NCI-H460 (cell line): ENCODE results near the gene ADPRHL1. TPM values are rescaled to one million over a fixed set of nuclear protein-coding genes. Genes with fewer than 3 reads are reported as not detected.
A peak's percentile ranks its signal among the peaks of the same experiment; 100 is the strongest.
"Not testable (repeated sequence)": the region's sequence is repeated elsewhere in the genome, so short reads cannot be mapped to it uniquely, and the experiment has no call there.

ENCODE experiments used
- DNase-seq: peaks from one replicate; pipeline ENCODE4 v3.0.0-alpha.2; 2016; ENCODE audit warnings: low read depth; ENCODE audit errors: extremely low read depth
- total RNA-seq: library from RNA; depleted of rRNA; stranded (reverse); fragments of >200 nt; shearing (Covaris generic); gene quantifications from 2 replicates; pipeline ENCODE4 v1.2.3, GENCODE V29; 2014

Gene ADPRHL1
- total RNA-seq, 1 experiment from 2014 or later, result 7.6 TPM

DNA sequence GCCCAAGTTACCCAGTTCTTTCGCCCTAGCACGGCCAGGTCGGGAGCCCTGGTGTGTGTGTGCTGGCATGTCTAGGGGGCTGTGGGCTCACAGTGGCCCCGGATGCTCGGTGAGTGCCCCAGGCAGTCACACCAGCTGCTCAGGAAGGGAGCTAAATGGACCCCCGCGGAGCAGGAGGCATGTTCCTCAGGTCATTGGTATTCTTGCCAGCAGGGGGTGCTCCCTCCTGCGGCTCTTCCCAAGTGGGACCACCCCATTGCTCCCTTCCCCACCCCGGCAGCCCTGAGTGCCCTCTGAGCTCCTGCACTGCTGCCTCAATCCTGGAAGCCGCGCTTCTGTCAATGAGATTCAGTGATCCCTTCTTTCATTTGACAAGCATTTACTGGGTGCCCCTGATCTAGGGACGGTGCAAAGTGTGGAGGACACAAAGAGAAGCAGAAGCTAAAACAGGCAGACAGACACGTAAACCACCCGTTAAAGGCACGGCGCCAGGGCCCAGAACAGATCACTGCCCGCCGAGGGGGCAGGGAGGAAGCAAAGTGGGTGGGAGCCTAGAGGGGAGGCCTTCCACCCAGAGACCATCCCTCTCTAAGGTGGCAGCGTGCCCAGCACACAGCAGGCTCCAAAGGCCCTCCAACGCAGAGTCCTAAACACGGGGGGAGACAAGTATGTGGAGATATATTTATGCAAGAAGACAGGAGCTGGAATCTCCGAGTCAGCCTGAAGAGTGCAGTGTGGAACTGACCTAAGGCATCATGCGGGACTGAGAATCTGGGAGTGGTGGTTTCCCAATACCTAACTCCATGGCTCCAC is 5.2 kb upstream of the ADPRHL1 start:
- DNase-seq, result no peak

DNA sequence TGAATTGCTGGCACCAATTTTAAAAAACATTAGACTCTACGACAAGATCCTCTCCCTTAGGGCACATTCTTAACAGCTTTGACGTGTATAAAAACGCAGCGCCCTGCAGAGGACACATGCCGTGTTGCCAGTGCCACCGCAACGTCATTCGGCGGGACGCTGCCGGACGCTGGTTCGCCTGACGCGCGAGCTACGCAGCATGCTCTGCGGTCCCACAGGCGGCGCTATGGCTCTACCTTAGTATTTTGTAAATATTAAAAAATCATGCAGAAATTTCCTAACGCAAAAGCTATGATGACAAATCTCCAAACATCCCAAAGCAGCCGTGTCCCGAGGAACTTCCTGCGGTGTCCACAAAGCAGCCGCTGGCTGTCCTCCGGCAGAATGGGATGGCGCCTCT is 4.2 kb upstream of the ADPRHL1 start:
- DNase-seq, result no peak

DNA sequence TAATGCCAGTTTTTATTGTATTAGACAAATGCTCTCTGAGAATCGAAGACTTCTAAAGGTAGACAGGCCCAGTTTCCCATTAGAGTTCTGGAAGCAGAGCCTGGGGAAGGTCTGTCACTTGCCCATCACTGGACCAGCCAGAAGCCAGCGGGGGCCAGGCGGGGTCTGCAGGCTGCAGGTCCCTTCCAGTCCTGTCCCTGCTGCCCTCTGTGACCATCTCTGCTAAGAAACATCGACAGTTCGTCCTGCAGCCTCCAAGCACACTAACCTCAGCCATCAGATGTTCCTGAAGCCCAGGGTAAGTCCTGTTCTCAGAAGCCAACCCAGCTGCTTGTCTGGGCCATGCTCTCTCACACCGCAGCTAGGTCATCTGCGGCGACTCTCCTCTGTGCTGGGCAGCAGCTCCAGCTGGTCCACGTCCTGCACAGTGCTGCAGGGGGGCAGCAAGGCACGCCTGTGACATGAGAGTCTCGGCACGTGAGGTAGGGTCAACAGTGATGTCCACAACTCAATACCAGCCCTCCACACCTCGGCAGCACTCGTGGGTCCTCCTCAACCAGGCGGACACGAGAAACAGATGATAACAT is 2.9 kb upstream of the ADPRHL1 start:
- no peak for DNase-seq

DNA sequence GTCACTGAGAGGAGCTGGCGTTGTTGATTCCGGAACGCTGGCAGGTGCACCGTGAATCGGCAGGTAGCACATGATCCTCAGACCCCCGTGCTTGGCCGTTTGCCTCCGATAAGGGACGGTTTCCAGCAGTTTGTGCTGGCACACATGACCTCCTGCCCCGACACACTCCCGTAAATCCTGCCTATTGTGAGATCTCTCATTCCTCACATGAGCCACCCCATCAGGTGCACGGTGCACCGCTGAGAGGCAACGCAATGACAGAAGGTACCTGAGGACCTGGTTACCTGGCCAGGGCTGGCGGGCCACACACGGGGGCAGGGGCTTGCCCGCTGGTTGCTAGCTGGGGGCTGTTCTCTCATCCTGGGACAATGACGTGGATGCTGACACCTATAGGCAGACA is 2.1 kb upstream of the ADPRHL1 start:
- DNase-seq, result no peak

DNA sequence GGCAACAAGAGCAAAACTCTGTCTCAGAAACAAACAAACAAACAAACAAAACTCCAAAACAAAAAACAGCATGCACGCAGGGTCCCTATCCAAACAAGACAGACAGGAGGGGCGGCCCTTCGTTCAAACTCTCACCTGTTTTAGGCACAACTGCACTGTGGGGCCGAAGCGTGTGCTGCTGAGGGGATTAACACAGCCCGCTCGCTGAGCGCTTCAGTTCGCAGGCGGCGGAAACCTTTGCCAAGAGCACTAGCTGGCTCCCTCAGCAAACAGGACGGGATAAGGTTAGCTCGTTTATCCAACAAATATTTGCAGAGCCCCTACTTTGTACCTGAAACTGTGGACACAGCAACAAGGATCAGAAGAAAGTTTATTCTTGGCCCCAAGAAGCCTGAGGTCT is 1.6 kb upstream of the ADPRHL1 start:
- no peak for DNase-seq

DNA sequence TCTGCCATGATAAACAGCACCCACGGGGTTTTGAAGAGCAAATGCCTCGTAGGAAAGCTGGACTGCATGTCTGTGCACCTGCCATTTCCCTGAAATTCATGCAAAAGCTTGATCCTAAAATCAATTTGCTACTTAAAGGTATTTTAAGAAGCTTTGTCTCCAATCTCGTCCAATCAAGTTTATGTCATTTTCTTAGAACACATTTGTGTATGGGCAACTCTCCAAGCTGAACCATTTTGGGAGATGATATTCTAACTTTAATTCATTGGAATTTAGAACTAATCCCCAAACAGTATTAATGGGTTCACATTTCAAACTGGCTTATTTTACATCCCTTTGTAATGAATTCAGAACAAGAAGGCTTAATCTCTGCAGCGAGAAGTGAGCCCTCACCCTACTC is 822 bp downstream of the ADPRHL1 start:
- no peak for DNase-seq

- DNase-seq, result no peak
Measured at GRCh38 chr13:113451951-113452421, 1.3 kb downstream of the ADPRHL1 start.

DNA sequence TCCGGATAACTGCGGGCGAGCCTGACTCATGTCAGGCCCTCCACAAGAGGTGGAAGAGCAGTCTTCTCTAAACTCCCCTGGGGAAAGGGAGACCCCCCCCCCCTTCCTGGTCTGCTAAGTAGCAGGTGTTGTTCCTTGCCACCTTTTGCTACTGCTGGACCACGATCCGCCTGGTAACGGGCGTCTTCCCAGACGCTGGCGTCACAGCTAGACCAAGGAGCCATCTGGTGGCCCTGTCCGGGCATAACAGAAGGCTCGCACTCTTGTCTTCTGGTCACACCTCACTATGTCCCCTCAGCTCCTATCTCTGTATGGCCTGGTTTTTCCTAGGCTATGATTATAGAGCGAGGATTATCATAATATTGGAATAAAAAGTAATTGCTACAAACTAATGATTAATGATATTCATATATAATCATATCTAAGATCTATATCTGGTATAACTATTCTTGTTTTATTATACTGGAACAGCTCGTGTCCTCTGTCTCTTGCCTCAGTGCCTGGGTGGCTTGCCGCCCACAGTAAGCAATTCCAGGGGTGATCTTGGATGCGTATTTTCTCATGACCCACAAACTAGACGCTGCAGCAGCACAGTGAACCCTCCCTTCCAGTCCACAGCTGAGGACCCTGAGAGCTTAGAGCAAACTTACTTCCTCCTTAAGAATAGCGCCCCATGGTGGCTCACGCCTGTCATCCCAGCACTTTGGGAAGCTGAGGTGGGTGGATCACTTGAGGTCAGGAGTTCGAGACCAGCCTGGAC is 2.2 kb downstream of the ADPRHL1 start:
- peak; percentile 38 for DNase-seq

DNA sequence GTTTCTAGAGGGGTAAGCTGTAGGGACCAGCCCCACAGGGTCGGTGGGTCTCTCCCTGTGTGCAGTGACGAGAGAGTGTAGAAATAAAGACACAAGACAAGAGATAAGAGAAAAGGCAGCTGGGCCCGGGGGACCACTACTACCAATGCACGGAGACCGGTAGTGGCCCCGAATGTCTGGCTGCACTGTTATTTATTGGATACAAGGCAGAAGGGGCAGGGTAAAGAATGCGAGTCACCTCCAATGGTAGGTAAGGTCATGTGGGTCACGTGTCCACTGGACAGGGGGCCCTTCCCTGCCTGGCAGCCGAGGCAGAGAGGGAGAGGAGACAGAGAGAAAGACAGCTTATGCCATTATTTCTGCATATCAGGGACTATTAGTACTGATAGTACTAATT is 2.9 kb downstream of the ADPRHL1 start:
- DNase-seq, result not testable (repeated sequence)

DNA sequence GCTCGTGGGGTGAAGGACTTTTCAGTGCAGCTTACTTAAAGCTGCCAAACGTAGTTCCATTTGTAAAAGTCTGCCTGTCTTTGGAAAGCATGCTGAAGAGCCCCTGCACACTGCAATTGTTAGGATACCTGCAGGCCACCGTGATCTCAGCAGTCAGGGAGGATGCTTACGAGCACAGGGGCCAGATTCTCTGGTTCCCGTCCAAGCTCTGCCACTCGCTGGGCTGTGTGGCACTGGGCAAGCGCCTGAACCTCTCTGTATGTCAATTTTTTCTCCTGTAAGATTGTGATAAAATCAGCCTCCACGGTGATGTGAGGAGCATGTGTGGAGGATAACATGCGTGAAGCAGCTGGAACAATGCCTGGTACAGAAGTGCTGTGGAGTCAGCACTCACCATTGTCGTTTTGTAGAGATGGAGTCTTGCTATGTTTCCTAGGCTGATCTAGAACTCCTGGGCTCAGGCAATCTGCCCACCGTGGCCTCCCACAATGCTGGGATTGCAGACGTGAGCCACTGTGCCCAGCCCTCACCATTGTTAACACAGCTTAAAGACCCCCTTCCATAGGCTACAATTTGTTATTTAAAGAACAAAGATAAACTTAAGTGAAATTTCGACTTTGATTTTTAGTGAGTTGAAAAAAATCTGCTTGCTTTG is 3.5 kb downstream of the ADPRHL1 start:
- no peak for DNase-seq

- peak; percentile 85 for DNase-seq
Measured at GRCh38 chr13:113448885-113449692, 4.2 kb downstream of the ADPRHL1 start.

- DNase-seq, result peak; percentile 1
Measured at GRCh38 chr13:113448545-113448884, 4.8 kb downstream of the ADPRHL1 start.

DNA sequence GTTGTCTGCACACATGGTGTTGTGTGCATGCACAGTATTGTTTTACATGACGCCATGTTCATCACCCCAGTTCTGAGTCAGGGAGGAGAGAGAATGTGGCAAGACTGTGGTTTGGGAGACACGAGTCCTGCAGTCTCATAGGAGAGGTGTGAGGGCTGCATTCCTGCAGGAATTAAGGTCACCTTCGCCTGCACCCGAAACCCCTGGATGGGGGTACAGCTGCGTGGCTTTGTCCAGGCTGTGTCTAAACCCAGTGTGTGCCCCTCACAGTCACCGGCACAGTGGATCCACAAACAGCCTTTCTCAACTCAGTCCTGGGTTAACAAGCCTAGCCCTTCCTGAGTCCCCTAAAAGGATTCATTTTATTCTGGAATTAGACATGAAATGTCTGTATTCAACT is 5.7 kb downstream of the ADPRHL1 start:
- no peak for DNase-seq

- no peak for DNase-seq
Measured at GRCh38 chr13:113446488-113446854, 6.8 kb downstream of the ADPRHL1 start.

GRCh38 chr13:113445791-113446487 is 7.3 kb downstream of the ADPRHL1 start:
- no peak for DNase-seq

DNA sequence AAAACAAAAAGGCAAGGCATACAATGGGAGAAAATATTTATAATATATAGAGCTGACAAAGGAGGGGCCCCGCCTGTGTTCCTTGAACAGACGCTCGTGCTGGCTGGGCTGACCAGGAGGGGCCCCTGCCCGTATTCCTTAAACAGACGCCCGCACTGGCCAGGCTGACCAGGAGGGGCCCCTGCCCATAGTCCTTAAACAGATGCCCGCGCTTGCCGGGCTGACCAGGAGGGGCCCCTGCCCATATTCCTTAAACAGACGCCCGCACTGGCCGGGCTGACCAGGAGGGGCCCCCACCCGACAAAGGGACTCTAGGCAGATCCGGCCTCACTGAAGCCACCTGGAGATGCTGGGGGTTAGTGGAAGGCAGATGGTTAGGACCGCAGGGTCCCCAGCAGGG is 9.3 kb downstream of the ADPRHL1 start:
- no peak for DNase-seq

DNA sequence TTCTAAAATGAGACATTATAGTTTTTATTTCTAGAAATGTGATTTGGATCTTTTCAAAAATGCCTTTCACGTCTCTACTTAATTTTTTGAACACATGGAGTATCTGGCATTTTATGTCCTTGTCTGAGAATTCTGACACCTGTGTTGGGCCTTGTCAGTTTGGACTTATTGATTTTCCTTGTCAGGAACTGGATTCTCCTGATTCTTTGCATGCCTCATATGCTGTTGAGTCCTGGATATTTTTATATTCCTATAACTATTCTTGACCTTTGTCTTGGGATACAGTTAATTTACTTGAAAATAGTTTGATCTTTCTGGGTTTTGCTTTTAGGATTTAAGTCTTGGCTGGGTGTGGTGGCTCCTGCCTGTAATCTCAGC is 10.3 kb downstream of the ADPRHL1 start:
- no peak for DNase-seq

DNA sequence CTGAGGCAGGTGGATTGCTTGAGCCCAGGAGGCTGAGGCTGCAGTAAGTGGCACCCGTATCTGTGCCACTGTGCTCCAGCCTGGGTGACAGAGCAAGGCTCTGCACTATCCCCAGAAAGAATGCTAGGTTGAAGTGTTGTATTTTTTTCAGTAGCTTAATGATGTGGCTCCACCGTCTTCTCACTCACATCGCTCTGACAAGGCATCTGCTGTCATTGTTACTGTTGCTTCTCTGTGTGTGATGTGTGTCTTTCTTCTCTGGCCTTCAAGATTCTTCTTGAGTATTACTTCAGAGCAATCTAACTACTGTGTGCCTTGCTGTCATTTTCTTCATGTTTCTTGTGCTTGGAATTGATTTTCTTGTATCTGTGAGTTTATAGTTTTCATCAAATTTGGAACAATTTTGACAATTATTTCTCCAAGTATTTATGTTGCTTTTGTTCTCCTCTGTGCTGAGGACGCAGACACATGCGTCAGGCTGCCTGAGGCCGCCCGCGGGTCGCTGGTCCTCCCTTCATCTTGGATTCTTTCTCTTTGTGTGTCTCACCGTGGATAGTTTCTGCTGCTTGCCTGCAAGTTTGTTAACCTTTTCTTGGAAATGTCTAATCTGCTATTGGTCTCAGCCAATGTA is 10.8 kb downstream of the ADPRHL1 start:
- DNase-seq, result no peak

DNA sequence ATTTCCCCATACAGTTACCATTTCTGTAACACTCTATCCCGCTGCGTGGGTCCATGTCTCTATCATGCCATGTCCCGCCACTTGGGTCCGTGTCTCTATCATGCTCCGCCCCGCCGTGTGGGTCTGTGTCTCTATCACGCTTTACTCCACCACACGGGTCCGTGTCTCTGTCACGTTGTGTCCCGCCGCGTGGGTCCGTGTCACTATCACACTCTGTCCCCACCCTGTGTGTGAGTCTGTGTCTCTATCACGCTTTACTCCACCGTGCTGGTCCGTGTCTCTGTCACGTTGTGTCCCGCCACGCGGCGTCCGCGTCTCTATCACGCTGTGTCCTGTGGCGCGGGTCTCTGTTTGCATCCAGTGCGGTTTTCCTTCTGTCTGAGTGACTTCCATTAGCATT is 11.6 kb downstream of the ADPRHL1 start:
- DNase-seq, result no peak
